ENCODE measurements around the gene RFPL3.

GRCh38 chr22:32308191-32308590 lies 49.5 kb upstream of the RFPL3 start:
- no peak for TF ChIP-seq POLR2AphosphoS5 (IDR thresholded peaks at IDR 0.05; ENCODE audit: borderline replicate concordance, low read depth, low read length)
- TF ChIP-seq EZH2 (IDR thresholded peaks at IDR 0.05) = no peak
- no peak for TF ChIP-seq FOXP2 (optimal IDR thresholded peaks at IDR 0.05; ENCODE audit: control extremely low read depth, extremely low read length, insufficient read depth)
